ENCODE results near the gene ENTREP3.

Gene ENTREP3

DNA sequence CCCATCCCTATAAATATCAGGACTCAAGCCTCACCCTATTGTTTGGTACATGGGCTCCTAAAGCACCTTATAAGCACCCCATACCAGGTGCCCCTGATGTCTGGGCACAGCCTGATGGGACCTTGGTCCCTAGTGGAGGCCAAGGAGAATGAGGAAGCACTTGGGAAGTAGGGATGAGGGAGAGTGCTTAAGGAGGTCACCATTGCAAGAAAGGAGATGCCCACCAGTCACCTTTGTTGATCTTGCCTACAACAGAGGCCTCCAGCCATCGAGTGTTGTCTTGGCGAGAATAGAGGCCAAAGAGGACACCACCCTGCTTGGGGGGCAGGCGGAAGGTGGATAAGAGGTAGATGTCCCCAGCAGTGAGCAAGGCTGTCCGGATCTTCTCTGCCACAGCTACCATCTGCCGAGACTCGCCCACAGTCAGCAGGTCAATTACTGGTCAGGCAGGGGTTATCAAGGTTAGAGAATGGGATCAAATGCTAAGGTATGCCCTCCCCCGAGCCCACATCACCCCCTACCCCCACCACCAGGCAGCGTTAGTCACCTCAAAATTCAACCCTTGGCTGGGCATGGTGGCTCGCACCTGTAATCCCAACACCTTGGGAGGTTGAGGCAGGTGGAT is 49.2 kb downstream of the ENTREP3 start:
- FAIRE-seq (no peak), DNase-seq (ENCODE audit: insufficient read length, low spot score) (no peak)

DNA sequence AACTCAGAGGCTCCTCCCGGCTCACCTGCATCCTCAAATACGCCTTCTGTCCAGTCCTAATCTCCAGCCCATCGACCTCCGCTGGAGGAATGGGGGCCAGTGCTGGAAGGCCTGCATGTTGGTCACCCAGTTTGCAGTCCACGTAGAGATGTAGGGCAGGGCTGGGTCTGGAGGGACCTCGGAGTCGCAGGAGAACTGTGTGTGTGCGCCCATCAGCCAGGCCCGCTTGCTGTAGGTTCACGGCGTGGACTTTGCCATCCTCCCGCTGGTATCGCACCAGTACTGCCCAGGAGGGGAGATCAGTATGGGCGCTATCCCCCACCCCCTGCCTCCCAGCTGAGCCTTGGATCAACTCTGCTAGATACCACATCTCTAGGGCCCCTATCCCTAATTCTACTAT is 50.2 kb downstream of the ENTREP3 start:
- FAIRE-seq, result no peak

DNA sequence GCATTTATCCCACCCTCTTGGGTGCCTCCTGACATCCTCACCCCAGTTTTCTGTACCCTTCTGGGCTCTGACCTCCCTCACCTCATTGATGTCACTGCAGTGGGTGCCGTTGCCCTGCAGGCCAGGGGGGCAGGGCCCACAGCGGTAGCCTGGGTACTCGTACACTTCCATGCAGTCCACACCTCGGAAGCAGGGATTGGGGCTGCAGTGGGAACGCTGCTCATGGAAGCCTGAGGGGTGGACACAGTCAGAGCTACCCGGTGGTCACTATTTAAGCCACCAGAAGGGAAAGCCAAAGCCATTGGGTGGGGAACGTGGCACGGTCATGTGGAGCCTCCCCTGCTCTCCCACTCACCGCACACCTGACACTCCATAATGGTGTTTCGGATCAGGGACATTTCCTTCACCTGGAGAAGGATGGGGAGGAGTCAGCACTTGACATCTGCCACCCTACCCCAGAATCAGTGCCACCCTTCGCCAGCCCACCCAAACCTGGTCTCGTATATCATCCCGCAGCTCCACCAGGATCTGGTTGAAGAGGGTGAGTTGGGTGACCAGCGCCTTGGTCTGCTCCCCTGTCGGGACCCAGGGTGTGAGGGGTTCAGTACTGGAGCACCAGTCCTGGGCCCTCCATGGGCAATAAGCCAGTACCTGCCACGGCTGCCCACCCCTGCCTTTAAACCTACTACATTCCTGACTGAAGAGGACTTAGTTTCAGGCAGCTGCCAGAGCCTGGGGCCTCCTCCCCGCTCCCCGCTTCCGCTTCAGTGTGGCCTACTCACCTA is 52.4 kb downstream of the ENTREP3 start:
- FAIRE-seq, result no peak
- no peak for DNase-seq (ENCODE audit: insufficient read length, low spot score)

More for the DNA sequence above, 50.2 kb downstream of the ENTREP3 start:
- no peak for DNase-seq (ENCODE audit: insufficient read length, low spot score)

DNA sequence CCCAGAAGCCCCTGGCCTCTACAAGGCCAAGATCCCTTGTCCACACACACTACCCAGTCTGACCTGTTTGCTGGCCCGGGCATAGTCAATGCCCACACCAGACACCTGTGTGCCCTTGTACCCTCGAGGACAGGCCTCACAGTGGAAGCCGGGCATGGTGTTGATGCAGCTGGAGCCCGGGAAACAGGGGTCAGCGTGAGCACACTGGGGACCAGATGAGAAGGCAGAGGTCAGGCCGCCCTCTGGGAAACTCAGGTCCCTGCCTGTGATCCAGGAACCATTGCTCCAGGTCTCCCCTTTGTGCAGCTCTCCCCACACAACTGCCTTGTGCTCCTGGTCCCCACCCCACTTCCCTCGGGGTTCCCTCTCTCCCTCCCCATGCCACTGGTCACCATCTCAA is 53.1 kb downstream of the ENTREP3 start:
- no peak for FAIRE-seq

DNA sequence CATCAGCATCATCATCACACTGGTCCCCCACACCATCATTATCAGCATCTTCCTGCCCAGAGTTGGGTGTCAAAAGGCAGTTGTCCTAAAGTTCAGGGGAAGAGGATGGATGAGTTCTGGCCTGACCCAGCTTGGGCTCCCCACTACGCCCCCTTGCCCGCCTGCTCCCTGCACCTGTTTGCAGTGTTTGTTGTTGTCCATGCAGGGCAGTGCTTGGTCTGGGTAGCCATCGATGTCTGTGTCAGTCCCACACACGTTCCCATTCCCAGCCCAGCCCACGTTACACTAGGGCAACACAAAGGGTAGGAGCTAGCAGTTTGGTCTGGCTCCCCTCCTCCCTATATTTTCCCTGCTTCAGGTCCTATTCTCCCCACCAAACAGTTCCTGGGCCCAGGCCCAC is 54.4 kb downstream of the ENTREP3 start:
- DNase-seq (ENCODE audit: insufficient read length, low spot score), result no peak
- FAIRE-seq, result no peak

More for the DNA sequence above, 53.1 kb downstream of the ENTREP3 start:
- no peak for DNase-seq (ENCODE audit: insufficient read length, low spot score)

DNA sequence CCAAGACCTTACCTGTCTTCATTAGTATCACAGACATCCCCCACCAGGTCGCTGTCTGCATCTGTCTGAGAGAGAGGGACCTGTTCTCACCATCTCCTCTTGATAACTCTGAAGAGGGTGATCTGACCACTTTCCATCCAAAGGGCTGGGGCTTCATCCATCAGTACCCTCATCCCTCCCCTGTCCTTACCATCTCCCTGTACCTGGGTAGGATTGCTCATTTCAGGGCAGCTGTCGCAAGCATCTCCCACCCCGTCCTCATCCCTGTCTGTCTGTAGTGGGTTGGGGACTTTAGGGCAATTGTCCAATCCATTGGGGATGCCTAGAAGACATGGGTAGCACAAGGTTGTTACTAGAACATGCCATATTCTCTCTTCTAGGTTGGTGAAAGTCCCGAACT is 55.5 kb downstream of the ENTREP3 start:
- DNase-seq (ENCODE audit: insufficient read length, low spot score) (no peak), FAIRE-seq (no peak)

DNA sequence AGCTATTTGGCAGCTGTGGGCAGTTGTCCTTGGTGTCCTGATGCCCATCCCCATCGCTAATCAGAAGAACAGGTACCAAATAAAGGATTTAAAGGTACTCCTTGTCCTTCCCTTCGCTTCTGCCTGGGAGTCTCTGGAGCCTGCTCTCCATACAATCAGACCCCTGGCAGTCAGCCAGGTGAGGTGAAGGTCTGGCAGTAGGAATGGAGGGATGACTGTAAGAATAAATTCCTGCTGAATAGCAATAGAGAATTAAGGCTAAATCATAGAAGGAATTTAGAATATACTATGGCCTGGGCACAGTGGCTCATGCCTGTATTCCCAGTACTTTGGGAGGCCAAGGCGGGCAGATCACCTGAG is 56.8 kb downstream of the ENTREP3 start:
- DNase-seq (ENCODE audit: insufficient read length, low spot score) (no peak), FAIRE-seq (no peak)

DNA sequence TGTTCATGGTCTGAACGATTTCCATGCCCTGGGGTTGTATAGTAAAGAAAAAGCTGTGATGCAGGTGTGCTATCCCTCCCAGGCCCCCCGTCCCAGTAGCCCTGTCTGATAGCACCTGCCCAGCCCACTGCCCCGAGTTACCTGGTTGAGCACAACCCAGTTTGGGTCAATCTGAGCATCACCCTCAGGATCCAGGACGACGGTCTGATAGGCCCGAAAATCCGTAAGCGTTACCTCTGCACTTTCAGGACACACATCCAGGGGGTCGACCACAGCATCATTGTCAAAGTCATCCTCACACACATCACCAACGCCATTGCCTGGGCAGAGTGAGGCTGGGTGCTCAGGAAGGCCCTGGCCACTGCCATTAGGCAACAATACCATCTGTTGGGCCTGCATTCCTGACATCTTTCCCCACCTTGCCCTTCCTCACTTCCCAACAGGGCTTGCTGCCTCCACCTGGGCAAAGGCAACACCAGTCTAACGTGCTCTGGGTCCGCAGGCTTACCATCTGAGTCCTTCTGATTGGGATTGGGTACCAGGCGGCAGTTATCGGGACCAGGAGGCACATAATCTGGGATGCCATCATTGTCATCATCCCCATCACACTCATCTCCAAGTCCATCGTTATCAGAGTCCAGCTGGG is 57.3 kb downstream of the ENTREP3 start:
- no peak for FAIRE-seq
- no peak for DNase-seq (ENCODE audit: insufficient read length, low spot score)

Data from GM19239 (cell line).